Metanephros (tissue), 2 donors: ENCODE data around the gene ZMYND19. TPM values are rescaled to one million over a fixed set of nuclear protein-coding genes. Genes with fewer than 3 reads are reported as not detected.

ENCODE experiments used
- small RNA-seq: library from RNA; depleted of rRNA; stranded (forward); fragments of <200 nt; gene quantifications from one replicate; pipeline ENCODE3, GENCODE V24; 2014; ENCODE audit warnings: low replicate concordance
- total RNA-seq: library from RNA; depleted of rRNA; stranded (reverse); fragments of >200 nt; gene quantifications from one replicate; pipeline ENCODE4 v1.2.3, GENCODE V29; 2014

The ZMYND19 gene
- total RNA-seq = 12.1 TPM

DNA sequence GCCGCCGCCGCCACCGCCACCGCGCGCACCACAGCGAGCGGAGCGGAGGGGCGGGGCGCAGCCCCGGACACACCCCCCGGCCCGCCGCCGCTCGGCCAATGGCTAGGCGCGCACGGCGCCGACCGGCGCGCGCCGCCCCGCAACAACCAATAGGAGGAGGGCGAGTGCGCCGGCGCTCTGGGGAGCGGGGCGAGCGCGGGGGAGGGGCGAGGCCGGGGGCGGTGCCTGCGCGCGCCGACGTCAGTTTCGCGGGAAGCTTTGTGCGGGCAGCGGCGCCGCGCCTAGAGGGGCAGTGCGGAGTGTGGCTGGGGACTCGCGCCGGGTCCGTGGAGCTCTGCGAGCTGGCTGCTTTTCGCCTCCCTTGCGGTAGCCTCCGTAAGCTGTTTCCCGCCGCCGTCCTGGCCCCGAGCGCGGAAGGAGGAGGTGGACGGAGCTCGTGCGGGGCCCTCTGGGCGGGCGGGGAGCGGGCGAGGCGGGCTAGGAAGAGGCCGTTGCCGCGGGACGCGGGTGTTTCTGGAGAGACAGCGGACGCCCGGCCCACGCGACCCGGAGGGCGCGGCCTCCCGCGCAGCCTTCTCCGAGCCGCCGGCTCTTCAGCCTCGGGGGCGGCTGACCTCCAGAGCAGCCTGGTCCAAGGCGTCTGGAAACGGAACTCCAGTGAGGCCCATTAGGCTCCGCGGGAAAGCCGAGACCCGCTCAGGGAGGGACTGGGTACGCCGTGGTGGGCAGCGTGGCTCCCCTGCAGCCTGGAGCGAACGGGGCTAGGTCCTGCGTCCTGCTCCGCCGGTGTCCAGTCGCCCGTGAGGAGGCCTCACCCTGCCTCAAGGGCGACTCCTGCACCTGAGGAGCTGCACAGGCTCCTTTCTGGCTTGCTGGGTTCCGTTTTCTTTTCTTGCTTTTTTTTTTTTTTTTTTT lies at the start of gene ZMYND19:
TSS of gene ZMYND19 (minus strand) at position 44 of the 915 bp plus-strand sequence. CDS start 249 bp downstream, outside the sequence.

GRCh38 chr9:137618105-137619067 lies 28.1 kb upstream of the ZMYND19 start, which contains the start of gene EHMT1:
EHMT1 (plus strand) TSS chr9:137619005; CDS start chr9:137619029, 24 bp downstream.

DNA sequence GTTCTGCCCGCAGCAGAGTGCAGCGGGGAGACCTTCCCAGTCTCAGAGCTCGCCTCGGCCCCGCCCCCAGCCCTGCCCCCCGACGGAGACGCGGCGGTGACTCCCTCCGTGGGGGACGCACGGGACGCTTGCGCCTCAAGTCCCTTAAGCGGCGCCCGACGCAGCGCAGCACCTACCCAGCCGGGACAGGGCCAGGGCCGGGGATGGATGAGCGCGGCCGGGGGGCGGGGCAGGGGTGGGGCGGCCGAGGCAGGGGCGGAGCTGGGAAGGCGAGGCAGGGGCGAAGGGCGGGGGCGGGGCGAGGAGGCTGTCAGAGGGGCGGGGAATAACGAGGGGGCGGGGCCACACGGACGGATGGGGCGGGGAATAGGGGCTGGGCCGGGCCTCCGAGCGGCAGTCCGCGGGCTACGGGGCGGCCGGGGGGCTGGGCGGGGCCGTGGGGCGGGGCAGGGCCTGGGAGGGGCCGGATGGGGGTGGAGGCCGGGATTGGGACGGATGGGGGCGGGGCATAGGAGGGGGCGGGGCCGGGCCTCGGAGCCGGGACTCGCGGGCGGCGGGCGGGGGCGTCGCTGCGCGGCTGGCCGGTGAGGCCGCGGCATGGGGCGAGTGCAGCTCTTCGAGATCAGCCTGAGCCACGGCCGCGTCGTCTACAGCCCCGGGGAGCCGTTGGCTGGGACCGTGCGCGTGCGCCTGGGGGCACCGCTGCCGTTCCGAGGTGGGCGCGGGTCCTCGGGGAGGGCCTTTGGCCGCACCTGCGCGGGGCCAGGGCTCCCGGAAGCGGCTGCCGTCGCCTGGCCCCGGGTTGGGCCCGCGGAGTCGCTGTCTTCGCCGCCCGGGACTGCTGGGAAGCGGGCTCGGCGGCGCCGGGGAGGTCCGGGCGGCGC lies 15.1 kb upstream of the ZMYND19 start, which contains the start of gene ARRDC1:
TSS of gene ARRDC1 (plus strand) at position 566 of the 884 bp plus-strand sequence. CDS start at position 598, 32 bp downstream.

DNA sequence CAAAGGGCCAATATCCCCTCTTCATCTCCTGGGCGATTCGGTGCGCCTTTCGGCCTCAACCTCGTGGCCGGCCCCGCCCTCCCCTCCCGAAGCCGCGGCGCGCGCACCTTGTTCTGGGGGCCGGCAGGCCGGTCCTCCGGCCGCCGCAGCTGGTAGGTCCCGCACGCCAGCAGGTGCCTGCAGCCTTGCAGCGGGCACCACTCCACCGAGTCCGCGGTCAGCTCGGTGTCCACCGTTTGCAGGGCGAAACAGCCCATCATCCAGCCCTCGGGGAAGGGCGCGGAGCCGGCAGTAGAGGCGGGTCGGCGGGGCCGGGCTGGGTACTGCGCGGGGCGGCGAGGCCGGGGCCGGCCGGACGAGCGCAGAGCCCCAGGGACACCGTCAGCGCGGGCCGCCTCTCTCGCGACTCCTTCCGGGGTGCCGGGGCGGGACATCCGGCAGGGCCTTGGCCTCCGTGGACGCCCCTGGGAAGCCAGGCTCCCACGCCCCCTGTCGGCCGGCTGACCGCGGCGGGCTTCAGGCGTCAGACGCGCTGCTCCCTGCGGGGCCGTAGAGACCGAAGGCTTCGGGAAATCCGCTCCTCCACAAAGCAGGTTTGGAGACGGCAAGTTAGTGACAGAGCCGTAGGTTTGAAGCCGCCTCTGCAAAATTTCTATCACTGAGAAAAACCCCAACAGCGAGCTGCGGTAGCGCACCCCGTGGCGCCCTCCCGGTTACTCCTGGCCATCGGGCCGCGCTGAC lies 11.6 kb downstream of the ZMYND19 start, which contains the start of gene DPH7:
TSS of gene DPH7 (minus strand) at position 408 of the 741 bp plus-strand sequence. CDS start at position 260, 148 bp downstream.

GRCh38 chr9:137551264-137552021 lies 38.9 kb downstream of the ZMYND19 start, which contains the start of gene MRPL41:
MRPL41 (plus strand) TSS chr9:137551879; CDS start chr9:137552082, 203 bp downstream.

GRCh38 chr9:137550231-137550621 lies 40.1 kb downstream of the ZMYND19 start, which contains the start of gene PNPLA7:
PNPLA7 (minus strand) TSS chr9:137550402; CDS start chr9:137550197, 205 bp downstream.

Small RNAs within 50 kb of the gene (small RNA-seq; reads per million reads assigned to genes)
- gene RF00017 = not detected

Other genes with a start within 250 kb of the ZMYND19 start
- gene EXD3, start 167.3 kb downstream of the ZMYND19 start, total RNA-seq = 32.1 TPM
- 5.3 TPM for gene NOXA1, start 167.1 kb downstream of the ZMYND19 start, total RNA-seq
- 1.1 TPM for gene ENTPD8, start 149.2 kb downstream of the ZMYND19 start, total RNA-seq
- 27.0 TPM for gene NSMF, start 131.2 kb downstream of the ZMYND19 start, total RNA-seq
- gene PNPLA7, start 40.1 kb downstream of the ZMYND19 start, total RNA-seq = 4.3 TPM
- gene MRPL41, start 38.6 kb downstream of the ZMYND19 start, total RNA-seq = 33.3 TPM
- gene DPH7, start 11.6 kb downstream of the ZMYND19 start, total RNA-seq = 34.1 TPM
- gene ARRDC1, start 15.2 kb upstream of the ZMYND19 start, total RNA-seq = 39.9 TPM
- gene EHMT1, start 28.5 kb upstream of the ZMYND19 start, total RNA-seq = 96.8 TPM